CD4-positive, alpha-beta T cell (primary cell): Measurements from ENCODE around the gene CTIF. TPM values are rescaled to one million over a fixed set of nuclear protein-coding genes. Genes with fewer than 3 reads are reported as not detected.

ENCODE experiments used
- ATAC-seq: fragments of 200-7000 bp; cut with Tn5 transposase; one replicate; pipeline ENCODE4 v1.10.0; 2022; ENCODE audit warnings: mild to moderate bottlenecking; ENCODE audit not compliant: poor library complexity
- CTCF ChIA-PET: fragments of 350-600 bp; sonication (Branson Sonifier 250); formaldehyde crosslinking; loops from one replicate; lab custom pipeline; 2021; ENCODE audit warnings: antibody characterized with exemption, inconsistent platforms; lab: Charles Lee
- POLR2A ChIA-PET: fragments of 350-600 bp; sonication (Branson Sonifier 250); formaldehyde crosslinking; loops from one replicate; lab custom pipeline; 2021; ENCODE audit warnings: antibody characterized with exemption, inconsistent platforms; lab: Charles Lee
- DNase-seq, 14 experiments: peaks; one replicate each; pipeline ENCODE4 v3.0.0-alpha.2; 2013 to 2020; ENCODE audit warnings: mixed read lengths in 2 of 14
- H3K27ac ChIP-seq, 2 donors: one replicate each; pipeline versions ENCODE4 v1.5.1 to v1.7.0; 2013; ENCODE audit warnings: low read length in 2 of 2, low read depth in 1 of 2, mild to moderate bottlenecking in 1 of 2
- H3K27me3 ChIP-seq, 2 experiments: 1 replicate in 1 of 2; 2 replicates in 1 of 2; pipeline versions ENCODE4 v1.6.1 to v1.7.0; 2013; ENCODE audit warnings: low read length in 2 of 2, control low read depth in 1 of 2, mild to moderate bottlenecking in 1 of 2, moderate library complexity in 1 of 2; ENCODE audit not compliant: insufficient read depth in 2 of 2, control insufficient read depth in 1 of 2
- H3K36me3 ChIP-seq: one replicate; pipeline ENCODE4 v1.6.1; 2013; ENCODE audit warnings: low read length, control low read depth; ENCODE audit not compliant: insufficient read depth
- H3K4me1 ChIP-seq: one replicate; pipeline ENCODE4 v1.6.1; 2013; ENCODE audit warnings: low read length, control low read depth; ENCODE audit not compliant: insufficient read depth
- H3K4me3 ChIP-seq: one replicate; pipeline ENCODE4 v1.5.1; 2013; ENCODE audit warnings: mild to moderate bottlenecking, low read length, moderate library complexity
- H3K9me3 ChIP-seq, 2 experiments: 1 replicate in 1 of 2; 2 replicates in 1 of 2; pipeline versions ENCODE4 v1.6.1 to v1.7.0; 2013; ENCODE audit warnings: low read length in 2 of 2, mild to moderate bottlenecking in 2 of 2, control low read depth in 1 of 2, moderate library complexity in 1 of 2; ENCODE audit not compliant: control insufficient read depth in 1 of 2, insufficient read depth in 1 of 2
- H3K27ac Mint-ChIP-seq: one replicate; pipeline ENCODE4 v1.8.0; 2020; ENCODE audit warnings: mixed read lengths
- H3K27me3 Mint-ChIP-seq: one replicate; pipeline ENCODE4 v1.8.0; 2021; ENCODE audit warnings: mixed read lengths
- H3K36me3 Mint-ChIP-seq: one replicate; pipeline ENCODE4 v1.8.0; 2021; ENCODE audit warnings: low read depth, mixed read lengths
- H3K4me1 Mint-ChIP-seq: one replicate; pipeline ENCODE4 v1.8.0; 2021; ENCODE audit warnings: low read depth, mixed read lengths
- H3K4me3 Mint-ChIP-seq: one replicate; pipeline ENCODE4 v1.8.0; 2020; ENCODE audit warnings: mild to moderate bottlenecking, mixed read lengths
- H3K9me3 Mint-ChIP-seq: one replicate; pipeline ENCODE4 v1.8.0; 2020; ENCODE audit warnings: mixed read lengths
- CTCF ChIP-seq: fragments of 200-600 bp; IDR thresholded peaks from one replicate; pipeline ENCODE4 v1.8.0; 2022; ENCODE audit warnings: antibody characterized with exemption, mild to moderate bottlenecking
- intact Hi-C, 2 experiments: fragments of 100-400 bp; cut with DNase I in 1 of 2; cut with micrococcal nuclease in 1 of 2; formaldehyde crosslinking; loops; one replicate each; pipeline versions ENCODE4 v1.15.1 to v1.9.0; 2023 to 2025; cut with DNase I, micrococcal nuclease
- total RNA-seq, 174 experiments: library from RNA in 2 of 174; stranded (reverse) in 2 of 174; gene quantifications; one replicate each; pipeline ENCODE4 v1.2.3 and lab custom pipeline; 2021 to 2026

The CTIF gene
- total RNA-seq, 2 experiments from 2014 or later = 1.1 to 2.9 TPM

- no peaks in the 10 kb centered on the region for H3K9me3 Mint-ChIP-seq
- POLR2A ChIA-PET = no interaction called here
- ATAC-seq (no peak), DNase-seq (no peak)
- no peaks in the 10 kb centered on the region for H3K4me1 Mint-ChIP-seq
- no peak overlapping the region for H3K4me3 ChIP-seq
- no peaks in the 10 kb centered on the region for H3K36me3 ChIP-seq
- H3K27ac ChIP-seq = no peak overlapping the region
- TF ChIP-seq CTCF = no peak
- H3K4me3 Mint-ChIP-seq = no peak overlapping the region
- intact Hi-C loops = no loop called here
- peaks cover 2% of the 10 kb centered on the region for H3K4me1 ChIP-seq
- H3K27me3 Mint-ChIP-seq = no peaks in the 10 kb centered on the region
- H3K36me3 Mint-ChIP-seq = no peaks in the 10 kb centered on the region
- H3K27ac Mint-ChIP-seq = no peak overlapping the region
- no peaks in the 10 kb centered on the region for H3K27me3 ChIP-seq
- H3K9me3 ChIP-seq = no peaks in the 10 kb centered on the region
- CTCF ChIA-PET = no interaction called here
These were observed 347.9 kb downstream of the CTIF start for GRCh38 chr18:48886520-48887293.

DNA sequence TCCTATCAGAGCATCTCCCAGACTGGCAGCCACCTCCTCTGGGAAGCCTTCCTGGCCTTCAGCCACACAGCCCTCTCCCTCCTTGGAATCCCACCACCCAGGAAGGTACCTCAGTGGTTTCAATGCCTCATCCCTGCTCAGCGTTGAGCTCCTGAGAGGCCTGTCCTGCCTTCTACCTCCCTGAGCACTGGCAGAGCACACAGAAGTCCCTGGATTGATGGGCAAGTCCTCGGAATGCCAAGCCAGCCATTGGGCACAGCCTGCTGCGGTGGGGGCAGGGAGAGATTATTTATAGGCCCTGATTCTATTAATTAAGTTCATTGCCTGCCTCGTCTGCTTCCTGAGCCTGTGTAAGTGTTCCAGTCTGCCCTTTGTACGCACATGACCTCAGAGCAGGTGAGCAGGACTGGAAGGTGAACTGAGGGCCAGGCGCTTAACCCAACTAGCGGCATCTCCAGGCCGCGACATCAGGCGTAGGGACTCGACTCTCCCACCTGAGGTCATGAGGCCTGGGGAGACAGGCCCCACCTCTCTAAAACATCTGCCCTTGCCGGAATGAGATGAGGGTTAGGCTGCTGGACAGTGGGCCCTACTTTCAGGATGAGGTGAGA, 348.6 kb downstream of the CTIF start:
- ATAC-seq (no peak), DNase-seq (no peak)
- H3K4me1 ChIP-seq = peaks cover 2% of the 10 kb centered on the region
- H3K27me3 ChIP-seq = no peaks in the 10 kb centered on the region
- Mint-ChIP-seq H3K4me1 (no peaks in the 10 kb centered on the region), H3K27ac (no peak overlapping the region), H3K27me3 (no peaks in the 10 kb centered on the region), H3K36me3 (no peaks in the 10 kb centered on the region), H3K9me3 (no peaks in the 10 kb centered on the region), H3K4me3 (no peak overlapping the region)
- H3K27ac ChIP-seq = no peak overlapping the region
- TF ChIP-seq CTCF = no peak
- intact Hi-C loops = no loop called here
- H3K36me3 ChIP-seq = no peaks in the 10 kb centered on the region
- ChIA-PET CTCF (no interaction called here), POLR2A (no interaction called here)
- no peak overlapping the region for H3K4me3 ChIP-seq
- H3K9me3 ChIP-seq = no peaks in the 10 kb centered on the region

DNA sequence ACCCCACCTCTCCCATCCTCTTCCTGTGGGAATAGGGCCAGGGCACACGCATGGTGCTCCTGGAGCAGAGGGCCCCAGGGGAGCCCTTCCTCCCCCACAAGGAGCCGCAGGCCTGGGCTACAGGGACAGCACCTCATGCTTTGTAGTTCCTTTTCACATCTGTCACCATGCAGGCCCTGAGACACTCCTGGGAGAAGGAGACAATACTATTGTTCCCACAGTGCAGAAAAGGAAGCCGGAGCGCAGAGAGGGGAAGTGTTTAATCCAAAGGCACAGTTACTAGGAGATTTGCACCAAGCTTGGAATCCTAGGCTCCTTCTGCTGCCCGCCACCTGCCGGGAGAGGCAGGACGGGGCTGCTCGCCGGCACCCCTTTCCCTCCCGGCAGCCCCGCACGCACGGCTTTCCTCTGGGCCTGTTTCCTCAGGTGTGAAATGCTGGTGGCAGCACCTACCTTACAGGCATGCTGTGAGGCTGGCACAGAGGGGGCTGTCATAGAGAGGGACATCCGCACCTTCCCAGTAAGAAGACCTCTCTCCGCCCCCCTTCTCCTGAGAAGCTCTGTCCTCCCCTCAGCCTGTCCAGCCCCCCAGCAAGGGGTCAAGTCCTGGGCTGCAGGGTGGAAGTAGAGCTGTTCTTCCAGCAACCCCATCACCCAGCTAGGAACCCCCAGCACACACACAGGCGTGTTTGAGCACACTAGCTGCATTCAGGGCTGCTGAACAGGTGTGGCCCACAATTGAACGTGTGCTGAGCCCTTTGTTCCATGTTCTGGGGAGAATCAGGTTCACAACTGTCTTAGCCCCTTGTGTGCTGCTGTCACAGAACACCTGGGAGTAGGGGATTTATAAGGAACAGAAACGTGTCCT, 349.3 kb downstream of the CTIF start:
- H3K36me3 Mint-ChIP-seq = no peaks in the 10 kb centered on the region
- no peak overlapping the region for H3K4me3 Mint-ChIP-seq
- no peaks in the 10 kb centered on the region for H3K4me1 Mint-ChIP-seq
- no peaks in the 10 kb centered on the region for H3K27me3 Mint-ChIP-seq
- DNase-seq (no peak), ATAC-seq (no peak)
- Histone ChIP-seq H3K36me3 (no peaks in the 10 kb centered on the region), H3K9me3 (no peaks in the 10 kb centered on the region), H3K27ac (no peak overlapping the region), H3K4me3 (no peak overlapping the region), H3K4me1 (peaks cover 2% of the 10 kb centered on the region), H3K27me3 (no peaks in the 10 kb centered on the region)
- CTCF ChIA-PET = no interaction called here
- intact Hi-C loops = no loop called here
- POLR2A ChIA-PET = no interaction called here
- H3K27ac Mint-ChIP-seq = no peak overlapping the region
- TF ChIP-seq CTCF = no peak
- no peaks in the 10 kb centered on the region for H3K9me3 Mint-ChIP-seq
